ENCODE data around the gene OR6P1. TPM values are rescaled to one million over a fixed set of nuclear protein-coding genes. Genes with fewer than 3 reads are reported as not detected.

Gene OR6P1
- total and polyA plus RNA-seq, 2 of the 8 experiments (the other 6 are each of a cell fraction or from before 2014, with no cell fraction given): not detected

GRCh38 chr1:158611916-158612315 lies 41.5 kb upstream of the OR6P1 start:
- Histone ChIP-seq H3K56ac (replicated peaks; ENCODE audit: insufficient read length, low read depth, low read length) (no peak overlapping the region), H3K9ac (replicated peaks in 1 of 4; ENCODE audit: extremely low read depth in 1 of 4, low read depth in 3 of 4, low read length in 3 of 4) (no peak overlapping the region), H2AK5ac (ENCODE audit: low read depth, low read length) (no peak overlapping the region), H2BK5ac (ENCODE audit: low read depth, low read length) (no peak overlapping the region), H3K4me2 (ENCODE audit: insufficient read depth in 1 of 2, low read depth in 2 of 2, low read length in 2 of 2) (no peak overlapping the region), H3K9me3 (ENCODE audit: insufficient read depth in 2 of 2, low read depth in 1 of 2, low read length in 1 of 2) (no peaks in the 10 kb centered on the region), H3K79me2 (ENCODE audit: control insufficient read depth in 1 of 2, insufficient read depth in 2 of 2, low read length in 2 of 2) (no peaks in the 10 kb centered on the region), H3K23ac (ENCODE audit: insufficient read length) (no peak overlapping the region), H3K27ac (ENCODE audit: low read depth, low read length) (no peak overlapping the region), H4K91ac (replicated peaks; ENCODE audit: insufficient read length, low read length) (no peak overlapping the region), H3K36me3 (ENCODE audit: control insufficient read depth in 2 of 4, insufficient read depth in 4 of 4, low read length in 3 of 4) (no peaks in the 10 kb centered on the region), H2BK120ac (replicated peaks; ENCODE audit: low read depth, low read length) (no peak overlapping the region), H2BK15ac (ENCODE audit: low read length) (no peak overlapping the region), H3K4me1 (replicated peaks in 1 of 4; ENCODE audit: control insufficient read depth in 3 of 4, insufficient read depth in 4 of 4, low read length in 3 of 4) (no peaks in the 10 kb centered on the region; a peak in 1 of 7 replicates), H3K4ac (replicated peaks; ENCODE audit: insufficient read length, low read depth, low read length) (no peak overlapping the region), H3K27me3 (replicated peaks in 1 of 4; ENCODE audit: control insufficient read depth in 3 of 4, extremely low read depth in 1 of 4, insufficient read depth in 3 of 4, low read length in 3 of 4) (no peaks in the 10 kb centered on the region), H4K5ac (ENCODE audit: insufficient read length, low read depth, low read length) (no peak overlapping the region), H4K20me1 (replicated peaks in 1 of 2; ENCODE audit: control insufficient read depth in 1 of 2, insufficient read depth in 2 of 2, low read length in 2 of 2) (no peaks in the 10 kb centered on the region), H2AFZ (ENCODE audit: low read length) (no peak overlapping the region), H2BK20ac (ENCODE audit: low read length) (no peak overlapping the region), H4K8ac (ENCODE audit: extremely low read depth, insufficient read depth, low read length) (no peak overlapping the region), H3K18ac (ENCODE audit: extremely low read depth, low read length) (no peak overlapping the region), H2BK12ac (ENCODE audit: low read depth, low read length) (no peak overlapping the region), H3K14ac (ENCODE audit: insufficient read length) (no peak overlapping the region), H3K4me3 (ENCODE audit: extremely low read depth in 1 of 4, insufficient read depth in 2 of 4, low read depth in 3 of 4, low read length in 4 of 4) (no peak overlapping the region), H3K23me2 (ENCODE audit: low read depth, low read length) (no peaks in the 10 kb centered on the region; the same call in 1 of the 2 replicates), H3K79me1 (ENCODE audit: low read depth, low read length) (no peaks in the 10 kb centered on the region)
- CTCF ChIA-PET (ENCODE audit: partially characterized antibody): interaction anchor here (1.3 kb wide), 1 partner anchor 40 kb away, joined by 3 read pairs; no protein-coding TSS in a partner anchor
- 85% methylated on average over 3 of the region's 3 CpGs; no CpG with 5 or more reads in 1 of the 2 experiments for WGBS, 2 experiments (ENCODE audit: extremely low coverage in 1 of 2, insufficient coverage in 1 of 2, insufficient read length in 1 of 2, insufficient replicate concordance in 2 of 2, low coverage in 1 of 2, low lambda C conversion rate in 2 of 2, missing lambda C conversion rate in 1 of 2)
- DNase-seq (ENCODE audit: low read depth in 1 of 2, low spot score in 2 of 2) (no peak), FAIRE-seq (peak; percentile 45)
- POLR2A ChIA-PET (ENCODE audit: partially characterized antibody): no interaction called here
- TF ChIP-seq JUN (IDR thresholded peaks at IDR 0.05; ENCODE audit: low read depth, low read length): no peak
- TF ChIP-seq CBX5 (IDR thresholded peaks at IDR 0.05; ENCODE audit: low read depth, low read length): no peak
- no peak for TF ChIP-seq BCL11A (IDR thresholded peaks at IDR 0.05; ENCODE audit: low read depth in 2 of 2, low read length in 2 of 2)
- no peak for TF ChIP-seq CREB1 (IDR thresholded peaks at IDR 0.05)
- TF ChIP-seq, protein P1, sequence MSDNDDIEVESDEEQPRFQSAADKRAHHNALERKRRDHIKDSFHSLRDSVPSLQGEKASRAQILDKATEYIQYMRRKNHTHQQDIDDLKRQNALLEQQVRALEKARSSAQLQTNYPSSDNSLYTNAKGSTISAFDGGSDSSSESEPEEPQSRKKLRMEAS (IDR thresholded peaks at IDR 0.05): no peak
- no peak for TF ChIP-seq TEAD4 (IDR thresholded peaks at IDR 0.05; ENCODE audit: low read depth, low read length)
- TF ChIP-seq HDAC6 (IDR thresholded peaks at IDR 0.05; ENCODE audit: low read depth, low read length): no peak
- TF ChIP-seq CBX8 (IDR thresholded peaks at IDR 0.05; ENCODE audit: borderline replicate concordance, low read depth, low read length): no peak
- no peak for TF ChIP-seq CEBPB (IDR thresholded peaks at IDR 0.05; ENCODE audit: low read depth, low read length)
- no peak for TF ChIP-seq NANOG (IDR thresholded peaks at IDR 0.05; ENCODE audit: insufficient read depth, low read depth, low read length, poor library complexity, severe bottlenecking)
- no peak for TF ChIP-seq TAF7 (optimal IDR thresholded peaks at IDR 0.05; ENCODE audit: borderline replicate concordance, low read depth, low read length)
- no peak for TF ChIP-seq POLR2AphosphoS5 (IDR thresholded peaks at IDR 0.05; ENCODE audit: low read depth, low read length)
- no peak for TF ChIP-seq KDM1A (IDR thresholded peaks at IDR 0.05; ENCODE audit: borderline replicate concordance, low read length)
- TF ChIP-seq SP4 (IDR thresholded peaks at IDR 0.05; ENCODE audit: low read length): no peak
- no peak for TF ChIP-seq ZNF274 (IDR thresholded peaks at IDR 0.05; ENCODE audit: borderline replicate concordance, extremely low read depth, low read length)
- no peak for TF ChIP-seq CTBP2 (IDR thresholded peaks at IDR 0.05; ENCODE audit: borderline replicate concordance, insufficient read depth, insufficient read length, low read length)
